Trophoblast cell (in vitro differentiated cells and primary cell): ENCODE results near the gene ZC3H7A.

Experiments
- DNase-seq, 2 donors: peaks; one replicate each; pipeline ENCODE4 v3.0.0-alpha.2; 2016
- H2AFZ ChIP-seq: 2 replicates; pipeline ENCODE4 v1.6.1; 2013; ENCODE audit warnings: low read length, moderate library complexity, mild to moderate bottlenecking; ENCODE audit not compliant: insufficient read depth, poor library complexity
- H2AK5ac ChIP-seq: 2 replicates; pipeline ENCODE4 v1.6.1; 2013; ENCODE audit warnings: mild to moderate bottlenecking, low read length
- H2BK120ac ChIP-seq: 2 replicates; pipeline ENCODE4 v1.6.1; 2013; ENCODE audit warnings: low read length, mild to moderate bottlenecking, moderate library complexity; ENCODE audit not compliant: insufficient read depth, poor library complexity
- H2BK12ac ChIP-seq: 2 replicates; pipeline ENCODE4 v1.6.1; 2013; ENCODE audit warnings: mild to moderate bottlenecking, low read length, moderate library complexity
- H2BK5ac ChIP-seq: 2 replicates; pipeline ENCODE4 v1.6.1; 2013; ENCODE audit warnings: low read length, low read depth, moderate library complexity, mild to moderate bottlenecking; ENCODE audit not compliant: poor library complexity
- H3K14ac ChIP-seq: 2 replicates; pipeline ENCODE4 v1.6.1; 2013; ENCODE audit warnings: mild to moderate bottlenecking, low read length
- H3K18ac ChIP-seq: 2 replicates; pipeline ENCODE4 v1.6.1; 2013; ENCODE audit warnings: mild to moderate bottlenecking, low read length
- H3K23ac ChIP-seq: 2 replicates; pipeline ENCODE4 v1.6.1; 2013; ENCODE audit warnings: low read length
- H3K27ac ChIP-seq: 2 replicates; pipeline ENCODE4 v1.5.1; 2013; ENCODE audit warnings: low read depth, mild to moderate bottlenecking, inconsistent platforms, low read length, moderate library complexity
- H3K27me3 ChIP-seq: 2 replicates; pipeline ENCODE4 v1.6.1; 2013; ENCODE audit warnings: inconsistent platforms, mild to moderate bottlenecking, low read length, moderate library complexity; ENCODE audit not compliant: insufficient read depth
- H3K36me3 ChIP-seq, 2 experiments: 1 replicate in 1 of 2; 2 replicates in 1 of 2; pipeline ENCODE4 v1.6.1; 2013; ENCODE audit warnings: low read length in 2 of 2, mild to moderate bottlenecking in 2 of 2, moderate library complexity in 1 of 2; ENCODE audit not compliant: insufficient read depth in 2 of 2, control insufficient read depth in 1 of 2
- H3K4ac ChIP-seq: 2 replicates; pipeline ENCODE4 v1.6.1; 2013; ENCODE audit warnings: low read depth, mild to moderate bottlenecking, low read length, moderate library complexity
- H3K4me1 ChIP-seq, 2 experiments: 1 replicate in 1 of 2; 2 replicates in 1 of 2; pipeline ENCODE4 v1.6.1; 2013; ENCODE audit warnings: low read length in 2 of 2, mild to moderate bottlenecking in 2 of 2, moderate library complexity in 1 of 2; ENCODE audit not compliant: insufficient read depth in 2 of 2, control insufficient read depth in 1 of 2
- H3K4me2 ChIP-seq: 2 replicates; pipeline ENCODE4 v1.6.1; 2013; ENCODE audit warnings: inconsistent platforms, mild to moderate bottlenecking, low read length, moderate library complexity
- H3K4me3 ChIP-seq: 2 replicates; pipeline ENCODE4 v1.5.1; 2013; ENCODE audit warnings: mild to moderate bottlenecking, low read depth, low read length, inconsistent platforms
- H3K79me1 ChIP-seq: one replicate; pipeline ENCODE4 v1.6.1; 2013; ENCODE audit warnings: low read length
- H3K79me2 ChIP-seq: 2 replicates; pipeline ENCODE4 v1.6.1; 2013; ENCODE audit warnings: low read length, mild to moderate bottlenecking; ENCODE audit not compliant: control insufficient read depth, insufficient read depth, poor library complexity
- H3K9ac ChIP-seq: 2 replicates; pipeline ENCODE4 v1.6.1; 2013; ENCODE audit warnings: mild to moderate bottlenecking, low read length
- H3K9me3 ChIP-seq: 2 replicates; pipeline ENCODE4 v1.6.1; 2013; ENCODE audit warnings: low read depth, mild to moderate bottlenecking, control low read depth, inconsistent platforms, low read length; ENCODE audit not compliant: insufficient read depth
- H4K12ac ChIP-seq: 2 replicates; pipeline ENCODE4 v1.6.1; 2013; ENCODE audit warnings: low read depth, mild to moderate bottlenecking, low read length, moderate library complexity
- H4K8ac ChIP-seq: 2 replicates; pipeline ENCODE4 v1.6.1; 2013; ENCODE audit warnings: low read depth, mild to moderate bottlenecking, low read length, moderate library complexity
- H4K91ac ChIP-seq: one replicate; pipeline ENCODE4 v1.6.1; 2013; ENCODE audit warnings: low read depth, mild to moderate bottlenecking, low read length, moderate library complexity
- WGBS: extraction: QIAGEN DNeasy Blood & Tissue Kit; methylation state at CpG from one replicate; pipeline ENCODE4 v1.1.7; 2013; ENCODE audit warnings: missing lambda C conversion rate; ENCODE audit not compliant: insufficient read length, insufficient coverage; ENCODE audit errors: extremely low coverage; 5-methylcytosine and 5-hydroxymethylcytosine counted together

Gene ZC3H7A

GRCh38 chr16:11743308-11744074, 53.6 kb downstream of the ZC3H7A start:
- Histone ChIP-seq H3K27me3 (no peaks in the 10 kb centered on the region), H4K8ac (peak overlapping the region; percentile 71), H3K79me2 (peaks cover 9% of the 10 kb centered on the region), H3K4me3 (peak overlapping the region; percentile 99), H2BK120ac (no peak overlapping the region), H4K91ac (peak overlapping the region; percentile 48), H3K14ac (peak overlapping the region; percentile 22), H3K79me1 (peaks cover 7% of the 10 kb centered on the region), H3K23ac (no peak overlapping the region), H3K4me2 (peak overlapping the region; percentile 63), H3K4me1 (peaks cover 4 to 7% of the 10 kb centered on the region in 2 experiments), H3K36me3 (peaks cover 2% of the 10 kb centered on the region in 2 experiments), H3K27ac (peak overlapping the region; percentile 69), H2BK12ac (no peak overlapping the region), H3K9me3 (no peaks in the 10 kb centered on the region), H2BK5ac (no peak overlapping the region), H2AFZ (peak overlapping the region; percentile 40), H4K12ac (peak overlapping the region; percentile 8), H3K9ac (no peak overlapping the region), H3K18ac (peak overlapping the region; percentile 8), H2AK5ac (no peak overlapping the region), H3K4ac (no peak overlapping the region)
- WGBS = no CpG with 5 or more reads among the region's 21 CpGs
- peak; percentile 82 to 86 for DNase-seq

- Histone ChIP-seq H3K79me1 (peaks cover 7% of the 10 kb centered on the region), H2BK12ac (no peak within 1 kb of the TSS), H3K23ac (no peak within 1 kb of the TSS), H4K91ac (peak within 1 kb of the TSS; percentile 87), H3K9ac (peak within 1 kb of the TSS; percentile 93), H3K4ac (peak within 1 kb of the TSS; percentile 71), H2BK5ac (peak within 1 kb of the TSS; percentile 85), H3K27ac (peak within 1 kb of the TSS; percentile 84), H2BK120ac (peak within 1 kb of the TSS; percentile 24), H3K4me1 (peaks cover 4 to 7% of the 10 kb centered on the region in 2 experiments), H3K4me2 (peak within 1 kb of the TSS; percentile 63), H3K14ac (peak within 1 kb of the TSS; percentile 84), H3K27me3 (no peaks in the 10 kb centered on the region), H4K12ac (peak within 1 kb of the TSS; percentile 82), H4K8ac (peak within 1 kb of the TSS; percentile 71), H2AK5ac (peak within 1 kb of the TSS; percentile 11), H3K4me3 (peak within 1 kb of the TSS; percentile 99), H2AFZ (peak within 1 kb of the TSS; percentile 40), H3K36me3 (peaks cover 0 to 1% of the 10 kb centered on the region in 2 experiments), H3K18ac (peak within 1 kb of the TSS; percentile 81), H3K79me2 (peaks cover 9% of the 10 kb centered on the region), H3K9me3 (no peaks in the 10 kb centered on the region)
- no CpG with 5 or more reads among the region's 96 CpGs for WGBS
- peak; percentile 99 to 100 for DNase-seq
These were observed 54.3 kb downstream of the ZC3H7A start, which contains the start of gene TXNDC11 for GRCh38 chr16:11742536-11743307. Gene TXNDC11, minus strand, starts transcription at chr16:11742857. Its CDS starts 127 bp downstream, at chr16:11742730.

GRCh38 chr16:11742093-11742535, 54.9 kb downstream of the ZC3H7A start:
- H3K9me3 ChIP-seq = no peaks in the 10 kb centered on the region
- peak overlapping the region; percentile 84 for H3K27ac ChIP-seq
- peak overlapping the region; percentile 63 for H3K4me2 ChIP-seq
- peak overlapping the region; percentile 87 for H4K91ac ChIP-seq
- peak overlapping the region; percentile 11 for H2AK5ac ChIP-seq
- peak overlapping the region; percentile 81 for H3K18ac ChIP-seq
- H3K79me2 ChIP-seq = peaks cover 9% of the 10 kb centered on the region
- H3K27me3 ChIP-seq = no peaks in the 10 kb centered on the region
- no peak overlapping the region for H2BK12ac ChIP-seq
- peak overlapping the region; percentile 85 for H2BK5ac ChIP-seq
- H3K14ac ChIP-seq = peak overlapping the region; percentile 84
- no peak overlapping the region for H3K23ac ChIP-seq
- H3K4me1 ChIP-seq = peaks cover 4 to 7% of the 10 kb centered on the region in 2 experiments
- peaks cover 1% of the 10 kb centered on the region in 2 experiments for H3K36me3 ChIP-seq
- peak overlapping the region; percentile 13 for H4K8ac ChIP-seq
- peak overlapping the region; percentile 13 for H2AFZ ChIP-seq
- H3K9ac ChIP-seq = peak overlapping the region; percentile 93
- peak overlapping the region; percentile 24 for H2BK120ac ChIP-seq
- DNase-seq = peak; percentile 34 to 55
- H3K4ac ChIP-seq = peak overlapping the region; percentile 71
- WGBS = no CpG with 5 or more reads among the region's 37 CpGs
- peak overlapping the region; percentile 82 for H4K12ac ChIP-seq
- peaks cover 7% of the 10 kb centered on the region for H3K79me1 ChIP-seq
- peak overlapping the region; percentile 99 for H3K4me3 ChIP-seq

- H3K9me3 ChIP-seq = no peaks in the 10 kb centered on the region
- peaks cover 4 to 7% of the 10 kb centered on the region in 2 experiments for H3K4me1 ChIP-seq
- DNase-seq = no peak
These were observed 56.5 kb downstream of the ZC3H7A start for GRCh38 chr16:11740567-11740966.

More at GRCh38 chr16:11740567-11740966, 56.5 kb downstream of the ZC3H7A start:
- no peak overlapping the region for H4K91ac ChIP-seq
- H3K4me3 ChIP-seq = no peak overlapping the region
- peaks cover 9% of the 10 kb centered on the region for H3K79me2 ChIP-seq
- no peak overlapping the region for H2AK5ac ChIP-seq
- no CpG with 5 or more reads among the region's 3 CpGs for WGBS
- H3K79me1 ChIP-seq = peaks cover 7% of the 10 kb centered on the region
- no peak overlapping the region for H3K14ac ChIP-seq
- H2AFZ ChIP-seq = no peak overlapping the region
- no peak overlapping the region for H4K12ac ChIP-seq
- H3K27me3 ChIP-seq = no peaks in the 10 kb centered on the region
- H2BK5ac ChIP-seq = no peak overlapping the region
- no peak overlapping the region for H3K18ac ChIP-seq
- H2BK120ac ChIP-seq = no peak overlapping the region
- H4K8ac ChIP-seq = no peak overlapping the region
- no peak overlapping the region for H3K4ac ChIP-seq
- no peak overlapping the region for H3K23ac ChIP-seq
- H2BK12ac ChIP-seq = no peak overlapping the region
- H3K4me2 ChIP-seq = no peak overlapping the region
- peaks cover 7 to 11% of the 10 kb centered on the region in 2 experiments for H3K36me3 ChIP-seq
- no peak overlapping the region for H3K27ac ChIP-seq
- no peak overlapping the region for H3K9ac ChIP-seq
